ENCODE data around the gene RPAP2. TPM values are rescaled to one million over a fixed set of nuclear protein-coding genes. Genes with fewer than 3 reads are reported as not detected.

Gene RPAP2
- polyA plus RNA-seq, 2 donors, result 3.3 to 8.2 TPM

GRCh38 chr1:92447033-92447681 is 148.3 kb downstream of the RPAP2 start:
- 54 to 61% methylated on average over 3 of the region's 3 CpGs for WGBS, 2 donors
- H3K27me3 ChIP-seq (ENCODE audit: control insufficient read depth in 1 of 2, insufficient read depth in 2 of 2, low read length in 2 of 2), result no peaks in the 10 kb centered on the region

GRCh38 chr1:92447976-92448375 is 149.1 kb downstream of the RPAP2 start:
- Histone ChIP-seq H3K4me3 (ENCODE audit: low read depth in 1 of 2, low read length in 2 of 2) (no peak overlapping the region), H3K27ac (ENCODE audit: low read depth in 2 of 2, low read length in 1 of 2) (no peak overlapping the region), H3K27me3 (ENCODE audit: control insufficient read depth in 1 of 2, insufficient read depth in 2 of 2, low read length in 2 of 2) (no peaks in the 10 kb centered on the region), H3K4me1 (ENCODE audit: control insufficient read depth in 2 of 2, insufficient read depth in 2 of 2, low read length in 1 of 2) (no peaks in the 10 kb centered on the region), H3K9me3 (ENCODE audit: control insufficient read depth in 2 of 2, insufficient read depth in 1 of 2, low read depth in 1 of 2, low read length in 1 of 2) (peaks cover 0 to 2% of the 10 kb centered on the region in 2 donors), H3K36me3 (ENCODE audit: control insufficient read depth in 2 of 2, insufficient read depth in 2 of 2, low read length in 1 of 2) (no peaks in the 10 kb centered on the region)
- WGBS, 2 donors, result 99 to 100% methylated on average over 2 of the region's 2 CpGs

More at GRCh38 chr1:92447033-92447681, 148.3 kb downstream of the RPAP2 start:
- H3K4me1 ChIP-seq (ENCODE audit: control insufficient read depth in 2 of 2, insufficient read depth in 2 of 2, low read length in 1 of 2), result no peaks in the 10 kb centered on the region
- peaks cover 0 to under 1% of the 10 kb centered on the region in 2 donors for H3K9me3 ChIP-seq (ENCODE audit: control insufficient read depth in 2 of 2, insufficient read depth in 1 of 2, low read depth in 1 of 2, low read length in 1 of 2)
- H3K4me3 ChIP-seq (ENCODE audit: low read depth in 1 of 2, low read length in 2 of 2), result no peak overlapping the region
- no peak overlapping the region for H3K27ac ChIP-seq (ENCODE audit: low read depth in 2 of 2, low read length in 1 of 2)
- H3K36me3 ChIP-seq (ENCODE audit: control insufficient read depth in 2 of 2, insufficient read depth in 2 of 2, low read length in 1 of 2), result no peaks in the 10 kb centered on the region

Other genes with a start within 250 kb of the RPAP2 start
- under 1 TPM in 1 of 2 donors, not detected in 1; 0.06 TPM for gene SETSIP, start 223.6 kb upstream of the RPAP2 start, polyA plus RNA-seq
- gene BTBD8, start 218.7 kb upstream of the RPAP2 start, polyA plus RNA-seq, result 1 to 10 TPM in 1 of 2 donors, under 1 TPM in 1; 0.51 to 1.6 TPM
- not detected for gene C1orf146, start 81.1 kb upstream of the RPAP2 start, polyA plus RNA-seq
- 10 to 100 TPM in 1 of 2 donors, 1 to 10 TPM in 1; 7.5 to 22.1 TPM for gene GLMN, start 72 bp upstream of the RPAP2 start, polyA plus RNA-seq
- under 1 TPM; 0.40 to 0.47 TPM for gene GFI1, start 187.9 kb downstream of the RPAP2 start, polyA plus RNA-seq